SU-DHL-6 (cell line): ENCODE results near the gene ANKRD13B.
"Not testable (repeated sequence)": the region's sequence is repeated elsewhere in the genome, so short reads cannot be mapped to it uniquely, and the experiment has no call there.

ENCODE experiments used
- EZH2phosphoT487 ChIP-seq: fragments of 200-600 bp; sonication (generic), shearing (Covaris generic); conservative IDR thresholded peaks from 2 replicates; pipeline ENCODE4 v1.6.1; 2018; ENCODE audit warnings: mild to moderate bottlenecking, antibody characterized with exemption, low read length, moderate library complexity, mixed read lengths
- TF ChIP-seq, protein P1 (sequence below): fragments of 200-600 bp; sonication (generic); IDR thresholded peaks from one replicate; pipeline ENCODE4 v1.5.1; 2017; ENCODE audit warnings: antibody characterized with exemption, mild to moderate bottlenecking, low read length, moderate library complexity; ENCODE audit not compliant: insufficient read depth, poor library complexity, severe bottlenecking

DNA sequence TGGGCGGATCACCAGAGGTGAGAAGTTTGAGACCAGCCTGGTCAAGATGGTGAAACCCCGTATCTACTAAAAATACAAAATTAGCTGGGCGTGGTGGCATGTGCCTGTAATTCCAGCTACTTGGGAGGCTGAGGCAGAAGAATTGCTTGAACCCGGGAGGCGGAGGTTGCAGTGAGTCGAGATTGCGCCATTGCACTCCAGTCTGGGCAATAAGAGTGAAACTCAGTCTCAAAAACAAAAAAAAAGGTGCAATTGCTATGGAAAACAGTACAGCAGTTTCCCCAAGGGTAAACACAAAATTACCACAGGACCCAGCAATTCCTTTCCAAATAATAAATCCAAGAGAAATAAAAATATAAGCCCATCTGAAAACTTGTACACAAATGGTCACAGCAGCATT, 59.0 kb downstream of the ANKRD13B start:
- TF ChIP-seq, protein P1, sequence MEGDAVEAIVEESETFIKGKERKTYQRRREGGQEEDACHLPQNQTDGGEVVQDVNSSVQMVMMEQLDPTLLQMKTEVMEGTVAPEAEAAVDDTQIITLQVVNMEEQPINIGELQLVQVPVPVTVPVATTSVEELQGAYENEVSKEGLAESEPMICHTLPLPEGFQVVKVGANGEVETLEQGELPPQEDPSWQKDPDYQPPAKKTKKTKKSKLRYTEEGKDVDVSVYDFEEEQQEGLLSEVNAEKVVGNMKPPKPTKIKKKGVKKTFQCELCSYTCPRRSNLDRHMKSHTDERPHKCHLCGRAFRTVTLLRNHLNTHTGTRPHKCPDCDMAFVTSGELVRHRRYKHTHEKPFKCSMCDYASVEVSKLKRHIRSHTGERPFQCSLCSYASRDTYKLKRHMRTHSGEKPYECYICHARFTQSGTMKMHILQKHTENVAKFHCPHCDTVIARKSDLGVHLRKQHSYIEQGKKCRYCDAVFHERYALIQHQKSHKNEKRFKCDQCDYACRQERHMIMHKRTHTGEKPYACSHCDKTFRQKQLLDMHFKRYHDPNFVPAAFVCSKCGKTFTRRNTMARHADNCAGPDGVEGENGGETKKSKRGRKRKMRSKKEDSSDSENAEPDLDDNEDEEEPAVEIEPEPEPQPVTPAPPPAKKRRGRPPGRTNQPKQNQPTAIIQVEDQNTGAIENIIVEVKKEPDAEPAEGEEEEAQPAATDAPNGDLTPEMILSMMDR, result not testable (repeated sequence)
- TF ChIP-seq EZH2phosphoT487, result not testable (repeated sequence)
